ENCODE measurements around the gene FXYD1. TPM values are rescaled to one million over a fixed set of nuclear protein-coding genes. Genes with fewer than 3 reads are reported as not detected.

FXYD1 gene
- total and polyA plus RNA-seq, 2 donors (not counting 3 experiments of a cell fraction or from before 2014, with no cell fraction given) = not detected

DNA sequence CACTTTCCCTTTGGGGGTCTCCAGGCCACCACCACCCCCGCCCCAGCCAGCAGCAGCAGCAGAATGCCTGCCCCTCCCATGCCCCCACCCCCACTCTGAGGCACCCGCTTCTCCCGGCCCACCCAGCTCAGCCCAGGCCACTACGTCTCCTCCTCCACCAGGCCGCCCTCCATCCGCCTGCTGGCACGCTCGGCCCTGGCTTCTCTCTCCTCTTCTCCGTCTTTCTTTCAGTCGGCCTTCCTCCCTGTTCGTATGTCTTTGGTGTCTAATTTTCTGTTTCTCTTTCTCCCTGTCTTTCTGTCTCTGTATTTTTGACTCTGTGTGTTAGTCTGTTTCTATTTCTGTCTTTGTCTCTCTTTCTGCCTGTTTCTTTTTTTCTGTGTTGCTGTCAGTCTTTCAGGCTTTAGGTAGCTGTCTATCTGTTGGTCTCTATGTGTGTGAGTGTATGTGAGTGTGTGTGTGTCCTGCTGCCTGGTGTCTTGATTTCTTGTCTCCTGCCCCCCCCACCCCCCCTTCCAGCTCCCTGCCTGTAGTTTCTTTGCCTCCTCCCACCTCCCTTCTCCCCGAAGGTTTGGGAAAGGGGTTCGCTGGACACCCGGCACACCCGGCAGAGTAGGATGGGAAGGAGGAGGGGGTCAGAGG, 3.9 kb upstream of the FXYD1 start, which contains the start of gene LGI4:
Gene LGI4, minus strand, starts transcription at position 459 of the 642 bp plus-strand sequence. Its CDS starts 379 bp downstream, at position 80.
- dilution Hi-C loops (cut with MboI; ENCODE audit: extremely low pct_ligation_motif_present, low sequenced_read_pairs) = no loop called here
- Histone ChIP-seq H3K4me2 (ENCODE audit: insufficient read depth, low read length) (no peak within 1 kb of the TSS), H3K9me1 (replicated peaks; ENCODE audit: control insufficient read depth, extremely low read depth, insufficient read depth, low read length) (no peaks in the 10 kb centered on the region), H4K20me1 (replicated peaks; ENCODE audit: control insufficient read depth, extremely low read depth, insufficient read depth, low read length) (no peaks in the 10 kb centered on the region), H3K27ac (ENCODE audit: insufficient read depth, low read depth, low read length) (no peak within 1 kb of the TSS), H2AFZ (ENCODE audit: low read depth, low read length) (no peak within 1 kb of the TSS), H3K9ac (replicated peaks; ENCODE audit: extremely low read depth, insufficient read depth, low read length) (no peak within 1 kb of the TSS), H3K9me3 (replicated peaks; ENCODE audit: control insufficient read depth, insufficient read depth, low read length) (no peaks in the 10 kb centered on the region), H3K79me2 (ENCODE audit: control insufficient read depth, insufficient read depth, low read length) (no peaks in the 10 kb centered on the region), H3K4me1 (ENCODE audit: control insufficient read depth, extremely low read depth, insufficient read depth, low read length) (no peaks in the 10 kb centered on the region), H3K4me3 (replicated peaks in 1 of 3; ENCODE audit: insufficient read depth in 1 of 3, low read depth in 1 of 3, low read length in 3 of 3) (no peak within 1 kb of the TSS), H3K36me3 (ENCODE audit: control insufficient read depth in 2 of 2, extremely low read depth in 1 of 2, insufficient read depth in 2 of 2, low read length in 2 of 2) (no peaks in the 10 kb centered on the region), H3K27me3 (ENCODE audit: control insufficient read depth in 2 of 2, insufficient read depth in 2 of 2, low read length in 2 of 2) (no peaks in the 10 kb centered on the region)
- DNase-seq (ENCODE audit: low read depth, low spot score) = no peak
- TF ChIP-seq, protein P1, sequence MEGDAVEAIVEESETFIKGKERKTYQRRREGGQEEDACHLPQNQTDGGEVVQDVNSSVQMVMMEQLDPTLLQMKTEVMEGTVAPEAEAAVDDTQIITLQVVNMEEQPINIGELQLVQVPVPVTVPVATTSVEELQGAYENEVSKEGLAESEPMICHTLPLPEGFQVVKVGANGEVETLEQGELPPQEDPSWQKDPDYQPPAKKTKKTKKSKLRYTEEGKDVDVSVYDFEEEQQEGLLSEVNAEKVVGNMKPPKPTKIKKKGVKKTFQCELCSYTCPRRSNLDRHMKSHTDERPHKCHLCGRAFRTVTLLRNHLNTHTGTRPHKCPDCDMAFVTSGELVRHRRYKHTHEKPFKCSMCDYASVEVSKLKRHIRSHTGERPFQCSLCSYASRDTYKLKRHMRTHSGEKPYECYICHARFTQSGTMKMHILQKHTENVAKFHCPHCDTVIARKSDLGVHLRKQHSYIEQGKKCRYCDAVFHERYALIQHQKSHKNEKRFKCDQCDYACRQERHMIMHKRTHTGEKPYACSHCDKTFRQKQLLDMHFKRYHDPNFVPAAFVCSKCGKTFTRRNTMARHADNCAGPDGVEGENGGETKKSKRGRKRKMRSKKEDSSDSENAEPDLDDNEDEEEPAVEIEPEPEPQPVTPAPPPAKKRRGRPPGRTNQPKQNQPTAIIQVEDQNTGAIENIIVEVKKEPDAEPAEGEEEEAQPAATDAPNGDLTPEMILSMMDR (IDR thresholded peaks at IDR 0.05; ENCODE audit: extremely low read depth in 1 of 2, insufficient read depth in 1 of 2, low read depth in 1 of 2, low read length in 2 of 2) = no peak
- TF ChIP-seq POLR2AphosphoS5 (IDR thresholded peaks at IDR 0.05; ENCODE audit: insufficient read depth, low read depth, low read length) (no peak), MYC (IDR thresholded peaks at IDR 0.05; ENCODE audit: low read depth, low read length) (no peak), FOS (IDR thresholded peaks at IDR 0.05; ENCODE audit: borderline replicate concordance, insufficient read depth, low read length) (no peak), MAX (IDR thresholded peaks at IDR 0.05; ENCODE audit: insufficient read depth, insufficient read length) (no peak), GATA2 (IDR thresholded peaks at IDR 0.05; ENCODE audit: insufficient read depth, insufficient read length, low read depth, low read length) (no peak), EZH2 (IDR thresholded peaks at IDR 0.05; ENCODE audit: borderline replicate concordance, low read depth, low read length, severe bottlenecking) (no peak), POLR2A (IDR thresholded peaks at IDR 0.05; ENCODE audit: low read depth, low read length) (no peak), JUN (IDR thresholded peaks at IDR 0.05; ENCODE audit: borderline replicate concordance, insufficient read depth, insufficient read length, low read depth) (no peak)
- BruUV-seq (replicated peaks) = no TSS peak
- intact Hi-C loops (cut with micrococcal nuclease) = loop anchor here (1.0 kb wide), 3 partner anchors 20 to 90 kb away; no protein-coding TSS in a partner anchor
- CTCF ChIA-PET = interaction anchor here (1.0 to 4.8 kb wide), 13 partner anchors 7 to 495 kb away, joined by 3 to 52 read pairs (median 11); partner anchors contain the start of genes FXYD3 and FXYD5
- POLR2A ChIA-PET = no interaction called here
- FAIRE-seq = no peak
